HPDE6-E6E7 (cell line): ENCODE results near the gene GNB1.
"Not testable (repeated sequence)": the region's sequence is repeated elsewhere in the genome, so short reads cannot be mapped to it uniquely, and the experiment has no call there.

Experiments
- DNase-seq: peaks from one replicate; pipeline ENCODE4 v3.0.0; 2011; ENCODE audit warnings: missing footprints; ENCODE audit errors: extremely low spot score

GNB1 gene

DNA sequence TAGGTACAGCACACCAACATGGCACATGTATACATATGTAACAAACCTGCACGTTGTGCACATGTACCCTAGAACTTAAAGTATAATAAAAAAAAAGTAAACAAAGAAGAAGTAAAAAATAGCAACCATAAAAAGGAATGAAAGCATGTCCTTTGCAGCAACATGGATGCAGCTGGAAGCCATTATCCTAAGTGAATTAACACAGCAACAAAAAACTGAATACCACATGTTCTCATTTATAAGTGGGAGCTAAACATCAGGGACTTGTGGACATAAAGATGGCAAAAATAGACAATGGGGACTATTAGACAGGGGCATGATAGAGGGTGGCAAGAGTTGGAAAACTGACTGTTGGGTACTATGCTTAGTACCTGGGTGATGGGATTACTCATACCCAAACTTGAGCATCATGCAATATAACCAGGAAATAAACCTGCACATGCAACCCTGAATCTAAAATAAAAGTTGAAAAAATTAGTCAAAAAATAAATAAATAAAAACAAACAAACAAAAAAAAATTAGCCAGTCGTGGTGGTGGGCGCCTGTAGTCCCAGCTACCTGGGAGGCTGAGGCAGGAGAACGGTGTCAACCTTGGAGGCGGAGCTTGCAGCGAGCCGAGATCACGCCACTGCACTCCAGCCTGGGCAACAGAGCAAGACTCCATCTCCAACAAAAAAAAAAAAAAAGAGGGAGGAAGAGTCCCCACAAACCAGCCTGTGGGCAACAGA is 30.8 kb downstream of the GNB1 start:
- not testable (repeated sequence) for DNase-seq

DNA sequence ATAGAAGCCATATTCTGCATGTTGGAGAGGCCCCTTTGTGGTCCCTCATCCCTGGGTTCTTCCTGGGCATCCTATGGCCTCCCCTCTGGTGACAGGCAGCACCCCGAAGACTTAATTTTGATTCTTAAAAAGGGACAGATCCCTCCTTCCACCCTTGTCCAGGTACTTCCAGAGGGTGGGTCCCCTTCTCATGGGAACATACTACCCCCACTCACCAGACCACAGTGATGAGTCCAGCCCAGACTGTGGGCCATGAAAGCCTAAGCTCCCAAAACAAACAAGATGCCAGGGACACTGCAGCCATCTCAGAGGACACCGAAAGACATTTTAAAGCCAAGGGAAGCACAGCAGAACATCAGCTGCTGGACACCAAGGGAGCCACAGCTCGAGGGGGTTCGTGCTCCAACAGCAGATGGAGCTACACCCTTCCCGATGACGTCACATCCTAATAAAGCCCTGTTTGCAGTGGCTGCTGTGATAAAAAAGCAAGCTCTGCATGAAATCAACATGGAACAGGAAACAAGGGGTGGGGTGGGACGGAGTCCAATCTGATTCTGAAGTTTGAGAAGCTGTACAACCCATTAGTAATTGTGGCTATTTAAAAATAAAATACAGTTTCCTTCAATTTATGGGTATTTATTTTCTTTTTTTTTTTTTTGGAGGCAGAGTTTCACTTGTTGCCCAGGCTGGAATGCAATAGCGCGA is 32.4 kb downstream of the GNB1 start:
- DNase-seq: peak; percentile 21

DNA sequence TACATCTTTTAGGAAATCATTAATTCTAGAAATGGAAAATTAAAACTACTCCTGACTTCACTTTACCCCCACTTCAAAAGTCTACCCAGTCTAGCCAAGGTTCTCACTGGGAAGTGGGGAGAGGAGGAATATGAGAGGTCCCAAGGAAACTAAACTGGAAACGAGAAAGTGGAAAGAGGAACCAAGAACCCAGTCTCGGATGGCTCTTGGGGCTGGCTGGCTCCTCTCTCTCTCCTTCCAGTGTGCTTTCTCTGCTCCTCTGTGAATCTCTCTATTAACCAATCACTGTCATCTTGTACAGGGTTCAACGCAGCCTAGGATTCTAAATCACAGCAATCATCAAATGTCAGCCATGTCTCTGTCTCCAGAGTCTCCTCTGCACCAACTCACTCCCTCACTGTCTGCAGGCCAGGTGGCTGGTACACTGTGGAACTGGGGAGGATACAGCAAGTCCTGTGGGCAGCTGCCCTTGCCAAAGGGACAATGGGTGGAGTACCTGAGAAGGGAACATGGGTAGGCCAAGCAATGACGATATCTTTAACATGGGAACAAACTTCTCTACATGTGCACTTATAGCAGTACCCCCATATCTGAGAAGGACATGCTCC is 33.7 kb downstream of the GNB1 start:
- no peak for DNase-seq

DNA sequence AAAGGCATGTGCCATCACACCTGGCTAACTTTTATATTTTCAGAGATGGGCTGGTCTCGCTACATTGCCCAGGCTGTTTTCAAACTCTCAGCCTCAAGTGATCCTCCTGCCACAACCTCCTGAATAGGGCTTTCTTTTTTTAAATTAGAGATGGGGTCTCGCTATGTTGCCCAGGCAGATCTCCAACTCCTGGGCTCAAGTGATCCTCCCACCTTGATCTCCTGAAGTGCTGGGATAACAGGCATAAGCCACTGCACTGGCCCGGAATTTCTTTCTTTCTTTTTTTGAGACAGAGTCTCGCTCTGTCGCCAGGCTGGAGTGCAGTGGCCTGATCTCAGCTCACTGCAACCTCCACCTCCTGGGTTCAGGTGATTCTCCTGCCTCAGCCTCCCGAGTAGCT is 34.7 kb downstream of the GNB1 start:
- not testable (repeated sequence) for DNase-seq

DNA sequence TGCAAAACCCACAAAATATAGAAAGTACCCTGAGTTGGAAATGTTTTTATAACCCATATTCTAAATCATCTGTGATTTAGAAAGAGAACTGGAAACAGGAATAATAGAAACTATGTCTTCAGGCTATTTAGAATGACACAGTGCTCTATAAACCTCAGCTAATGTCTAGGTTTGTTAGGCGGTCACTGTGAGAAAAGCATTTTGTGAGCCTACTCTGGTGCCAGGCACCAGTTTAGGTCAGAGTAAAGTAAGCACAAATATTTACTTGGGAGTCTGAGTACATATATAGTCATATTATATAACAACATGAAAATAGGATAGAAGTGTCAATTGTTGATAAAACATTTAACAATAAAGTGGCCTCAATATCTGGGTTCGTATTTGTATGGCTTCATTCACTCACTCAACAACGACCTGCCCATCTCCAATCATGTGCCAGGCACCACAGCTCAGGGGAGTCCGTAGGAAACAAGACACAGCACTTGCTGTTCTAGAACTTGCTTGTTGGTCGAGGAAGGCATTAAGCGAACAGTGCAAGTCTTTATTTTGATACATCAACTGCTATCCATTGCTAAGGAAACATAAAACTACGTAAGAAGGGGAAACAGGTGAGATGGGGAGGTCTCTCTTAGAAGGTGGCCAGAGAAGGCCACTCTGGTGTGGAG is 37.2 kb downstream of the GNB1 start:
- DNase-seq: no peak

DNA sequence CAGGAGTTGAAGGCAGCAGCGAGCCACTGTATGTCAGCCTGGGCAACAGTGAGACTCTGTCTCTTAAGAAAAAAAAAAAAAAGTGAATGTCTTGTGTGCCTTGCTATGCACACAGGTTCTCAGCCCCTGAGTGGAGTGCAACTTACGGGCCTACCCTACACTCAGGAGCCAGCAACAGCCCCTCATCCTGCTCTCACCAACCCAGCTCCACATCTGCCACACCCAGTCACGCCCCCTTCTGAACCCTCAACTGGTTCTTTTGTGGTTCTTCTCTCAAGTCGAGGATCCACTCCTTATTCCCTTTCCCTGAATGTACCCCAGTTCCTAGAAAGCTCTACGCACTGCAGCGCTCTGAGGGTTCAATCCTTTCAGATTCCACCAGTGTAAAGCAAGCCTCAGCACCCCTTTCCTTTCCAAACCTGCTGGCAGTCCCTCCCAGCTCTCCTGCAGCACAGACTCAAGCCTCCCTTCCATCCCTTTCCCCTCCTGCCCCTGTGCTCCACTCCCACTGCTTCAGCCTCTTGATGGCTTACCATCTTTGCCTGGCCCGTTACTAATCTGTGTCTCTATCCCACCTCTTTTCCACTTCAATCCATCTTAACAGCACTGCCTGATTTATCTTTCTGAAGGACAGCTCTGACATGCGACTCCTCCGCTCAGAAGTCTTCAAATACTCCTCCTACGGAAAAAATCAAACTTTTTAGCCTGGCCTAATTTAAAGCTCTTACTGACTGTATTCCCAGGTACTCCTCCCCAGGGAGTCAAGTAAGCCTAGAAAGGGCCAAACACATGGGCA is 38.1 kb downstream of the GNB1 start:
- DNase-seq: no peak

DNA sequence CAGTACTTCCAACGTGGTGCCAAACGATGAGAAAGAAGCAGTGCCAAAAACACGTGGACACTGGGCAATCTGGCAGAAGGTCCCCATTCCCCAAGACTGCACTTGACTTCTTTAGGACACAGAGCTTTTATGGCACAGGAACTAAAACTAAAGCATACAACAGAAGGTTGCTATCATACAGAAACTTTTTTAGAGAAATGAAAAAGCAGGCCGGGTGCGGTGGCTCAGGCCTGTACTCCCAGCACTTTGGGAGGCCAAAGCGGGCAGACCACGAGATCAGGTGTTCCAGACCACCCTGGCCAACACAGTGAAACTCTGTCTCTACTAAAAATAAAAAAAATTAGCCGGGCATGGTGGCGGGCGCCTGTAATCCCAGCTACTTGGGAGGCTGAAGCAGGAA is 43.0 kb downstream of the GNB1 start:
- DNase-seq: no peak

DNA sequence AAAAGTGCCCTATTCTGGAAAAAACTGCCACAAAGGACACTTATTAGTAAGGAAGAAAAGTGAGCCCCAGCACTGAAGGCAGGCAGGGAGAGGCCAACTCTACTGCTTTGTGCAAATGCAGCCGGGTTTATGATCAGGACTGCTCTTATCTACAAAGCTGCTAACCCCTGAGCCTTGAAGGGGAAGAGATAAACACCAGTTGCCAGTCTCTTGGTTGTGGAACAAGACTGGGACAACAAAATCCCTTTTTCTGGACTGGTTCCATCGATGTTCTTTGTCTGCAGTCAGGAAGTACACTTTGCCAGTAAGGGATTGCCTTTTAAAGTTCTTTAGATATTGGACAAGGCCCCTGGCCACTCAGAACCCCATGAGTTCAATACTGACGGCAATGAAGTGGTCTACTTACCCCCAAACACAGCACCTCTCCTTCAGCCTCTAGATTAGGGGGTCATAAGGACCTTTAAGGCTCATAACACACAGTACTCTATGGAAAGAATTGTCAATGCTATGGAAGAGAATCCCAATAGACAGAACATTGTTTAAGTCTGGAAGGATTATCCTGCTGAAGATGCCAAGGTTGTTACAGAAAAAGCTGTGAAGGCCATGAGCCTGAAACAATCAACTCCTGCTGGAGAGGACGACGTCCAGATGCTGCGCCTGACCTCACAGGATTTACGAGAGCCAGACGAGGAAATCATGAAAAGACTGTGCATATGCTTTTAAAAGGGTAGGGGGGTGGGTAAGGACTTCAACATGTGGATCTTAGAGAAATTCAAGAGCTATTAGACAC is 43.6 kb downstream of the GNB1 start:
- no peak for DNase-seq

DNA sequence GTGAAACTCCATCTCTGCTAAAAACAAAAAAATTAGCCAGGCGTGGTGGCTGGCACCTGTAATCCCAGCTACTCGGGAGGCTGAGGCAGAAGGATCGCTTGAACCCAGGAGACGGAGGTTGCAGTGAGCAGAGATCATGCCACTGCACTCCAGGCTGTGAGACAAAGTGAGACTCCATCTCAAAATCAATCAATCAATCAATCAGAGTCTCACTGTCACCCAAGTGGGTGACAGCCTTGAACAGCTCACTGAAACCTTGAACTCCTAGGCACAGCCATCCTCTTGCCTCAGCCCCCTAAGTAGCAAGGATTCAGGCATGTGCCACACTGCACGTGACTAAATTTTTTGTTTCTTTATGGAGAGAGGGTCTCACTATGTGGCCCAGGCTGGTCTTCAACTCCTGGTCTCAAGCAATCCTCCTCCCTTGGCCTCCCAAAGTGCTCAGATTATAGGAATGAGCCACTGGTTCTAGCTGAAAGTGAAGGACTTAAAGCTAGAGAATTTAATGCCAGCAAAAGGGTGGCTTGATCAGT is 44.4 kb downstream of the GNB1 start:
- no peak for DNase-seq

DNA sequence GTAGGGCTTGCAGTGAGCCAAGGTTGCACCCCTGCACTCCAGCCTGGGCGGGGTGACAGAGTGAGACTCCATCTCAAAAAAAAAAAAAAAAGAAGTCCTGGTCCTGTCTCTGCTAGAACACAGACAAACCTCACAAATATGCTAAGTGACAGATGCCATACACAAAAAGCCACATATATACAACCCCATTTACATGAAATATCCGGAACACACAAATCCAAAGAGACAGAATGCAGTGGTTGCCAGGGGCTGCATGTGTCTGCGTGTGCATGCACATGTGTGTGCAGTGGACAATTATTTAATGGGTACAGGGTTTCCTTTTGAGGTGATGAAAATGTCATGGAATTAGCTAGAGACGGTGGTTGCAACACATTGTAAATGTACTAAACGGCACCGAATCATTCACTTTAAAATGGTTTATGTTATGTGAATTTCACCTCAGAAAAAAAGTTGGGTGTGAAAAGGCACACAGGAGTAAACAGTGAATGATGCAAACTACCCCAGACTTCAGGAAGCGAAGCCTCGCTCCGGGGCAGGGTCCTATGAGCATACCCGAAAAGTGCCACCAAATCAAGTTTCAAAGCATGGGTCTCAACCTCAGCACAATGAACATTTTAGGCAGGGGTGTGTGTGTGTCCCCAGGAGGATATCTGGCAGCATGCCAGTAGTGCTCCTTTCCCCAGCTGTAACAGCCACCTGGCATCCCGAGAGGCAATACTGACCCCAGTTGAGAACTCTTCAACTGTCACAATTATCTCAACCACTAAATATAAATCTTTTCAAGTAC is 48.3 kb downstream of the GNB1 start:
- DNase-seq: no peak

DNA sequence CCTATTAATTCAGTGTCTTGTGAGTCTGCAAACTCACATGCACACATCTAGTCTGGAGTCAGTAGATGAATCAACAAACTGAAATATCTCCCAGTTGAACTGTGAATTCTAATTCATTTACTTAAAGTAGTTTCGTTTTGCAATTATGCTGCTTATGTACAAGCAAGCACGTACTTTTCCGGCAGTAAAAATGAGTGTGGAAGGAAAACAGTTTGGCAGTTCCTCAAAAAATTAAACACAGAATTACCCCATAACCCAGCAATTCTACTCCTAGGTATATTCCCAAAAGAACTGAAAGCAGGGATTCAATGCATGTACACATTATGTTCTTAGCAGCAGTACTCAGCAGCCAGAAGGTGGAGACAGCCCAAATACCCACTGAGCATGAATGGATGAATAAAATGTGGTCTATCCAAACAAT is 49.3 kb downstream of the GNB1 start:
- DNase-seq: no peak

DNA sequence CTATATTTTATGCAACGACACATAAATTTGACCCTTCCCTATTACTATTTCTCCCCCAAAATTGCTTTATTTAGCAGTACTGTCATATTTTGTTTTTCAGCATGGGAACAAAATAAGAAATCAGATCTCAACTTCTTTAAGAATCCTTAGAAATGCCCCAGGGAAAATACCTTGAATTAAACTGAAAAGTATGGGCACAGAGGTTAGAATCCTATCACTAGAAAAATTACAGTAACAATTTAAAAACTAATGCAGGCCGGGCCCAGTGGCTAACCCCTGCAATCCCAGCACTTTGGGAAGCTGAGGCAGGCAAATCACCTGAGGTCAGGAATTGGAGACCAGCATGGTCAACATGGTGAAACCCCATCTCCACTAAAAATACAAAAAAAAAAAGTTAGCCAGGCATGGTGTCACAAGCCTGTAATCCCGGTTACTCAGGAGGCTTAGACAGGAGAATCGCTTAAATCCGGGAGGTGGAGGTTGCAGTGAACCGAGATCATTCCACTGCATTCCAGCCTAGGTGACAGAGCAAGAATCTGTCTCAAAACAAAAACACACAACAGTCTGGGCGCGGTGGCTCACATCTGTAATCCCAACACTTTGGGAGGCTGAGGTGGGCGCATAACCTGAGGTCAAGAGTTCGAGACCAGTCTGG is 51.4 kb downstream of the GNB1 start:
- no peak for DNase-seq

DNA sequence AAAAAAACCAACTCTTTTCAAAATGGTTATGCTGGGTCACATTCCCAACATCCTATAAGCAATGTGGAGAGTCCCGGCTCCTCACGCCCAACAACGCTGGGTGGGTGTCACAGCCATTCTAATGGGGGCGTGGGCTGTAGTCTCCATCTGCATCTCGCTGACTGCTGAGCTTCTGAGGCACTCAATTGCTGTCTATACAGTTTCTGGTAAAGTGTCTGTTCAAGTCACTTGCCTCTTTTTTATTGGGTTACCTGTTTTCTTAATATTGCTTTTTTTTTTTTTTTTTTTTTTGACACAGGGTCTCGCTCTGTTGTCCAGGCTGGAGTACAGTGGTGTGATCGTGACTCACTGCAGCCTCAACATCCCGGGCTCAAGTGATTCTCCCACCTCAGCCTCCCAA is 54.8 kb downstream of the GNB1 start:
- DNase-seq: no peak

DNA sequence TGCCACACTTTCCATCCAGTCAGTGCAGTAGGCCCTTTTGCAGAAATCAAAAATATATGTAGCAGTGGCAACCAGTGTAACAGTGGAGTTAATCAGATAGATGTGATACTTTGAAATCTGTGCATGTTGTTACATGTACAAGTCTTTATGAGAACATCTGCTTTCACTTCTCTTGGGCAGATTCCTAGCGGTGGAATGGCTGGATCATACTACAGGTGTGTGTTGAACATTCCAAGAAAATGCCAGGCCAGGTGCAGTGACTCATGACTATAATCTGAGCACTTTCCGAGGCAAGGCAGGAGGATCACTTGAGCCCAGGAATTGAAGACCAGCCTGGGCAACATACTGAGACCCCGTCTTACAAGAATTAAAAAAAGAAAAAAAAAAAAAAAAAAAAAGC is 55.3 kb downstream of the GNB1 start:
- DNase-seq: peak; percentile 60

DNA sequence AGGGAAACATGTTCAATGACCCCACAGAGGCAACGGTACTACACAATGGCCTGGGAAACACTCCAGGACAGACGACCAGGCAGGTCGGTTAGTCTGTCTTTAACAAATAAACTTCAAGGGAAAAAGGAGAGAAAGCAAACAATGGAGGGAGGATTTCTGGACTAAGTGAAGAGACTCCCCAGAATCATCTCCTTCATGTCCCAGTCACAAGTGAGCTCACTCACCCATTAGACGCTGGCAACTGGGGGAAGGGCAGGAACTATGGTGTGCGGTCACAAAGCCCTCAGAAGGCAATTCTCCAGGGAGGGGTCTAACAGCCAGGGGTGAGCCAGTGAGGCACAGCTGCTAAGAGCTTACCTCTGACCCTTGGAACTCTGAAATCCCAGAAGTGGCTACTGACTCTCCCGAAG is 57.0 kb downstream of the GNB1 start:
- DNase-seq: no peak

DNA sequence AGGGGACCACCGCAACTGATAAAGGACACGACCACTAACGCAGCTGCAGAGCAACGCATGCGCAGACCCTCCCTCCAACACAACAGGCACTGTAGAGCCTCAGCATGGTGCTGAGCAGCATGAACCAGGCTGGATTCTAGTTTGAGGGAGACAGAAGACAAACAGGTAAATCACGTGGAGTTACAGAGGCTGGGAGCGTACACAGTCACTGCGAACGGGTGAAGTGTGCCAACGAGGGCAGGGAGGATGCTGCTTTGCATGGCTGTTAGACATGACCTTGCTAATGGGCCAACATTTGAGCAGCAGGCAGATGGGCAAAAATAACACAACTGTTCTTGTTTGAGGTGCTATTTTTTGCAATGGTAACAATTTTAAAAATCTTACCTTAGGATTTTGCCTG is 57.4 kb downstream of the GNB1 start:
- no peak for DNase-seq

DNA sequence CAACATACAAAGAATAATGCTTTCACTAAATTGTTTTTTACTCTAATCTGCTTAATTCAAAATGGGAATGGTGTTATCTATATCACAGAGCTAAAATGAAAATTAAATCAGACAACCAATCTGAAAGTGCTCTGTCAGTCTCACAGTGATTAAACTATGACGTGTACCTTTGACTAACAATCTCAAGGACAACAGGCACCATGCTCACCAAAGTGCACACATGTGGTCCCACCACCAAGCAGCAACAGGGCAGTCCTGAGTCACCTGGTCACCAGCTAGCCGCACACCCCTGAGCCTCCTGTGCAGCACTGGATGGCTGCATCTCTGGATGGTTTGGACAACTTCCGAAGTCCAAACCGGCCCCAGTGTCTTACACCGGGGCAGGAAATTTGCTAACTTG is 58.1 kb downstream of the GNB1 start:
- no peak for DNase-seq

DNA sequence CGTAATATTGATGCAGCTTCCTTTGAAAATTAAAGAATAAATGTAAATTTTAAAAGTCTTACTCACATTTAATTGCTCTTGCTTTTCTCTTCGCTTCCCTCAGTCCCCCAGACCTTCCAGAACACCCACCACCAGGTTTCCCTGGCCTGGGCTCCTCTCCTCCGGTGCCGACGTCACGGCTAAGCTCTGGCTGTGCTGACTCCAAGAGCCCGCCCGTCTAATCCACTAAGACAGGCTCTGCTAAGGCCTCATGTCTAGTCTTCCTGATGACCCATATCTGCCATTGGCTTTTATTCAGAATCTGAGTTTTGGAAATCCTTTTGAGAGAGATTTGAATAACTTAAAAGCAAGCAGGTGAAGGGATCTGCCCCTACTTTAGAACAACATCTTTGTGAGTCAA is 58.7 kb downstream of the GNB1 start:
- no peak for DNase-seq

DNA sequence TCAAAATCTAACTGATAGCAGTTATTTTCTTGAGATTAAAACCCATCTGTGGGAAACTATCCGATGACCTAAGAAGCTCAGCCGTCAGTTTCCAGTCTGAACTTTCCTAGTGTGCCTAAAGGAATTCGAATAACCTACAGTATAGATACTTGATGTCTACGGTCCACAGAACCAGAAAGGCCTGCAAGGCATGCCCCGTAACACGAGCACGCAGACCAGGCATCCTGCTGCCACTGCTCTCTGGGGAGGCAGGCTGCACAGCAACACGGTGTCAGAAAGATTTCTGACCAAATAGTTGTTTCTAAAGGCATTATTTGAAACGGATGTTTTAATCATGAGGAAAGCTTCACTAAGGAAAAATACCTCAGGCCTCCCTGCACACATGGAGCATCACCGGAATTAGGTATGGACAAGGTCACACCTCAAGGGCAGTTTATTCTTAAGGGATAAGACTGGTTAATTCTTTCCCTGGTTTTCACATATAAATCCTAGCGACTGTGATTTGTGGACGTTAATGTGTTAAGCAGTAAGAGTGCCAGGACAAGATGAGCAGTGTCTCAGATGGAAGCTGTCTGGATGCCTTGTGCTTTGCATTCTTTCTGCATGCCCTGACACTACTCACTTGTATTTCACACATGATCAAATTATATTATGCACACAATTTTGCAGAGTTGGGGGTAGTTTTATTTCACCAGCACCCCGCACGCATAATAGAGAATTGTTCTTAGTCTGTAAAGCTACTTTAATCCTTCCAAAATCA is 63.6 kb downstream of the GNB1 start:
- DNase-seq: no peak
